NCI-H82 (cell line): ENCODE data around the gene TMEM219.

Experiments used
- DNase-seq: peaks from one replicate; lab custom pipeline; 2025; lab: John Stamatoyannopoulos, UW

Gene TMEM219

GRCh38 chr16:29982560-29983419 lies 20.9 kb downstream of the TMEM219 start:
- DNase-seq: no peak

GRCh38 chr16:29983420-29984136 lies 21.7 kb downstream of the TMEM219 start:
- no peak for DNase-seq

GRCh38 chr16:29984137-29984763 lies 22.4 kb downstream of the TMEM219 start:
- no peak for DNase-seq

- no peak for DNase-seq
Observed at GRCh38 chr16:29984764-29985147, 22.9 kb downstream of the TMEM219 start.

GRCh38 chr16:29985271-29985811 lies 23.5 kb downstream of the TMEM219 start:
- no peak for DNase-seq

GRCh38 chr16:29986231-29986630 lies 24.4 kb downstream of the TMEM219 start:
- DNase-seq: no peak

GRCh38 chr16:29986931-29987330 lies 25.1 kb downstream of the TMEM219 start:
- DNase-seq: no peak

- DNase-seq: no peak
Observed at GRCh38 chr16:29987371-29988085, 25.6 kb downstream of the TMEM219 start.

- no peak for DNase-seq
Observed at GRCh38 chr16:29988346-29989075, 26.6 kb downstream of the TMEM219 start.

GRCh38 chr16:29989111-29989858 lies 27.4 kb downstream of the TMEM219 start:
- peak; percentile 47 for DNase-seq

- no peak for DNase-seq
Observed at GRCh38 chr16:29990034-29990433, 28.2 kb downstream of the TMEM219 start.

GRCh38 chr16:29990883-29991570 lies 29.1 kb downstream of the TMEM219 start:
- DNase-seq: no peak

GRCh38 chr16:29991571-29991904 lies 29.7 kb downstream of the TMEM219 start:
- no peak for DNase-seq

GRCh38 chr16:29992344-29992967 lies 30.6 kb downstream of the TMEM219 start:
- DNase-seq: no peak

GRCh38 chr16:29993191-29993902 lies 31.5 kb downstream of the TMEM219 start:
- DNase-seq: no peak

- DNase-seq: no peak
Observed at GRCh38 chr16:29993903-29994599, 32.2 kb downstream of the TMEM219 start.

- peak; percentile 58 for DNase-seq
Observed at GRCh38 chr16:29994600-29995323, 32.9 kb downstream of the TMEM219 start.
